Ramos (cell line): ENCODE results near the gene SLC25A4.
"Not testable (repeated sequence)": the region's sequence is repeated elsewhere in the genome, so short reads cannot be mapped to it uniquely, and the experiment has no call there.

ENCODE experiments used
- in situ Hi-C: fragments of 300-500 bp; cut with MboI; formaldehyde crosslinking; loops from one replicate; pipeline ENCODE4 v1.14.3; 2022; ENCODE audit warnings: low sequenced_read_pairs; ENCODE audit not compliant: unreplicated experiment

The SLC25A4 gene

DNA sequence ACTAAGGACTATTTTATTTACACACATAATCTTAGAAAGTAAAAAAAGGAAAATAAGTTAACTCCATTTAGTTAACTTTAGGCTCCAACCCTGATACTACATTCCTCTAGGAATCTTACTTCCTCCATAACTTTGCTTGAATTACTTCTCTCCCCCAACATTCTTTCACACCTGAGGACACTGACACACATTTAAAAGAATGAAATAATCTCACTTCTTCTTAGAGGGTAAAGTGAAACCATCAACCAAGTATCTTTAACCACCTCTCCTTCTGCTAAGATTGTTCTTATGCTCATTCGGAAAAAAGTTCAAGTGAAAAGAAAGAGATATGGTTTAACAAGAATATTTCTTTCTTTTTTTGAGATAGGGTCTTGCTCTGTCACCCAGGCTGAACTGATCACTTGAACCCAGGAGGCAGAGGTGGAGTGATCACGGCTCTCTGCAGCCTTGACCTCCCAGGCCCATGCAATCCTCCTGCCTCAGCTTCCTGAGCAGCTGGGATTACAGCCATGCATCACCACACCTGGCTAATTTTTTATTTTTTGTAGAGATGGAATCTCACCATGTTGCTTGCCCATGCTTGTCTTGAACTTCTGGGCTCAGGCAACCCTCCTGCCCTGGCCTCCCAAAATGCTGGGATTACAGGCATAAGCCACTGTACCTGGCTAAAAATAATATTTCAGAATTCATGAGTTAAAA is 28.5 kb downstream of the SLC25A4 start:
- in situ Hi-C loops = no loop called here

DNA sequence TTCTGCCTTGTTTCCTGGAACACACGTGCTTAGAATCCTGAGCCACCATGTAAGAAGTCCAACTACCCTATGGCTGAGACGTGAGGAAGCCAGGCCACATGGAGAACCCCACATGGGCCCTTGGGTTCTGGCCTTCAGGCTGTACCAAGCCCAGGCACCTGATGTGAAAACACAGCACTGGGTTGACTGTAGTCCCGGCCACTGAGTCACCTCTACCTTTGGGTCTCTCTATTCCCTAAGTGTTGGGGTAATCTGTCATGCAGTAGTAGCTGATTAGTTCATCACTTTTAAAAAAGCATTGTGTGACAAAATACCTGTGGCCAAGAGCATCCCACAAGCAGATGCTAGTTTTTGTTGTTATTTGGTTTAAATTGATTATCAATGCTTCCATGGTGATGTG is 36.4 kb downstream of the SLC25A4 start:
- in situ Hi-C loops = no loop called here

DNA sequence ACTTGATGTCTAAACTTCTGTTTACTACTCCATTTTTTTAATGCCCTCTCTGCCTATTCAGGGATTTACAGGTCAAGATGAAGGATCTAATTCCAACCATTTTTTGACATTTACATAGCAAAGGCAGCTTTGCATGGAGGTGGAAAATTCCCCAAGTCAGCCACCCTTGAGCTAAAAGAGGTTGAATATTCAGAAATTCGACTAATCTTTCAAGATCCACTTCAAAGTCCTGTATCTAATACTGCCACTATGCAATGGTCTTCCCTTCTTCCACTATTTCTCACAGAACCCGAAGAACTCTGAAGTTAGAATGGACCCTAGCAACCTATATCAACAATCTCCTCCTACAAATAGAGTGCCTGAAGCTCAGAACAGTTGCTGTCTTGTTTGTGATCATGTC is 39.2 kb downstream of the SLC25A4 start:
- in situ Hi-C loops = no loop called here

DNA sequence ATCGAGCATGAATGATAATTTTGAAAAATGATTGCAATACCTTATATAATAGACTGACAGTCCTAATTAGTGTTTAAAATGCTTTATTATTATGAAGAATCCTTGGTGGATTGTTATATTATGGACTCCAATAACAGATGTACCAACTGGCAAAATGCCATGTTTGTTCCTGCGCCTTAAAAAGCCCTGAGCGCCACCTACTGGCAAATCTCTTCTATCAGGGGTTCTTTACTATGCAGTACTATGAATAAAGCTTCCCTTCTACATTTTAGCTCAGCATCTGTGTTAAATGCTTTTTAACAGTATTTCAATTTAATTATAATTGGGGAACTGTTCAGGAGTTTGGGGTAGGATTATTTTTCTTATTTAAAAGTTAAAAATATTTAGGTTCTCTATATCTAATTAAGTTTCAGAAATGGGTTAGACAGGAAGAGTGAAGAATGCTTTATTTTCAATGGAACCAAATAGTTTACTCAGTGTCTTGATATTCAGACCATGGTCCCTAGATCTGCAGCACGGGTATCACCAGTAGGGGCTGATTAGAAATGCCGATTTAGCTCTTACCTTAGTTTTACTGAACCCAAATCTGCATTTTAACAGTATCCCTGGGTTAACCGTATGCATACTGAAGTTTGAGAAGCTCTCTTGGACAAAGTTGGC is 40.7 kb downstream of the SLC25A4 start:
- in situ Hi-C loops = no loop called here

DNA sequence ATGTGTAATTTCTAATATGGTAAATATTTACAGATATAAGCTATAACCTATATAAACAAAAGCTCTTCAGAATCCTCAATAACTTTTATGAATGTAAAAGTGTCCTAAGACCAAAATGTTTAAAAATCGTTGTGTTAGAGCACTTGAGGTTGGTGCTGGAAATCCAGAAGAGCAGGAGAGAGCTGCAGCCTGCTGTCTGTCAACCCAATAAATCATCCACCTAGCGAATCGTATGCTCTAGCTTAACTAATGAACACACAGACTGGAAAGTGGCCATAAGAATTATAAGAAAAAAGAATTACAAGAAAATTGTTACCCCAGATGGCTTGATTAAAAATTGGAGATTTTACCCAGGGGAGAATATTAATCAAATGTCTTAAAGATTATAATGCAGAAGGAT is 43.7 kb downstream of the SLC25A4 start:
- in situ Hi-C loops = no loop called here

DNA sequence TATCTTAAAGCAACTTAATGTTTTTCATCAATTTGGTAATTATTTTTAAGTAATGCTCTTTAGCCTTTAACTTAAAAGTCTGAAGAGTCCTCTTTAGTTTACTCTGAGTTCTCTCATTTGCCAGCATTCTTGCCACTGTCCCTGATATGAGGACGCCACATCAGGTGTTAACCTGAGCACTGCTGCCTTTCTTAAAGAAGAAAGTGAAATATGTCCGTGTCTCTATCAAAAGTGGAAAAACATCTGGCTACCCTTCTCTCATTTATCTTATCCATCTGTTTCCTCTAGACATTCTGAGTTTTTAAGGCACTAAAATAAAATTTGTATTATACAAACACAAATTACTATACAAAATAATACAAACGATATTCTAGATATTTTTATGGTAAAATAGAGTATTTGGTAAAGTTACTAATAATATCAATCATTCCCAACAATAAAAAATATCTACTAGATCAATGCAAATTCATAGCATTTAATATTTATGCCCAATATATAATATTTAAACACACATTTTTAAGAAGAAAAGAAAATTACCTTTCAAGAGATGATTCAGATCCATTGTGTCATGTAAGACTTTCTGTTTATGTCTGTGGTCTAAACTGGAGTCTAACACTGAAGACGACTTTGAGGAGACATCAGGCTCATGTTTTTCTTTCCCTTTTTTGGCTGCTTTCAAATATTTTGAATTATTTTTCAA is 46.7 kb downstream of the SLC25A4 start:
- in situ Hi-C loops = no loop called here

DNA sequence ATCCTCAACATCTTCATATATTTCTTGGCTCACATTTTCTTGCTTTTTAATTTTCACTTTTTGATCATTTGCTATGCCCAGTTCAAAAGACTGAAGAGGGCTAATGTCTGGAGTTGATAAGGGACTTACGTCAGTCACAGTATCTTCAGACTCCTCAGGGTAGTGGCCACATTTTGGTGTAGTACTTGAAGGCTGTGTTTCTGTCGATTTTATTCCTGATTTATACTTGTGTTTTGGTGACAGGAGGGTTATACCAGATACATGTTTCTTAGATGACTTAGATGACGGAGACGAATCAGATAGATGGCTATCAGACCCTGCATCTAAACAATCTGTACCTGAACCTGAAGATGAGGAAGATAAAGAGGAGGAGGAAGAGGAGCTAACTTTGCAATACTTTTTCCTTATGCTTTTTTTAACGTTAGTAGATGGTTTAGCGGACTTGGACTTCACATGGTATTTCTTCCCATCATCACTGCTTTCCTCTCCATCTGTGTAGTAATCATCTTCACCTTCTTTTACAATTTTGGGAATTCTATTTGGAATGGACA is 47.3 kb downstream of the SLC25A4 start:
- in situ Hi-C loops = no loop called here

DNA sequence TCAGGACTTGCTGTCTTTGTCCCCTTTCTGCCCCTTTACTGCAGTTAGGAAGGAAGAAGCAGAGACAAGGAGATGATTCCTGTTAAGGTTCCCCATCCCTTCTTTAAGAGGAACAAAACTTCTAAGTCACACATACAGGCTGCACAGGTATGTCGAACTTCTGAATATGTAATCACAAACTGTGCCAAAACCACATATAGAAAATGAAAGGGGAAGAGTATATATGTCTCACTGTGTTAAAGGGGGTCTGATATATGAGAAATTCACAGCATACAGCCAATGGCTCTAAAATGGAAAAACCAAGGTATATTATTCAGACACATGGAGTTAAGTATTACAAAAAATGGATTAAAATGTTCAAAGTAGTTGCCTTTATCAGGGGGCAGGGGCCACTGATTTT is 49.0 kb downstream of the SLC25A4 start:
- in situ Hi-C loops = no loop called here

DNA sequence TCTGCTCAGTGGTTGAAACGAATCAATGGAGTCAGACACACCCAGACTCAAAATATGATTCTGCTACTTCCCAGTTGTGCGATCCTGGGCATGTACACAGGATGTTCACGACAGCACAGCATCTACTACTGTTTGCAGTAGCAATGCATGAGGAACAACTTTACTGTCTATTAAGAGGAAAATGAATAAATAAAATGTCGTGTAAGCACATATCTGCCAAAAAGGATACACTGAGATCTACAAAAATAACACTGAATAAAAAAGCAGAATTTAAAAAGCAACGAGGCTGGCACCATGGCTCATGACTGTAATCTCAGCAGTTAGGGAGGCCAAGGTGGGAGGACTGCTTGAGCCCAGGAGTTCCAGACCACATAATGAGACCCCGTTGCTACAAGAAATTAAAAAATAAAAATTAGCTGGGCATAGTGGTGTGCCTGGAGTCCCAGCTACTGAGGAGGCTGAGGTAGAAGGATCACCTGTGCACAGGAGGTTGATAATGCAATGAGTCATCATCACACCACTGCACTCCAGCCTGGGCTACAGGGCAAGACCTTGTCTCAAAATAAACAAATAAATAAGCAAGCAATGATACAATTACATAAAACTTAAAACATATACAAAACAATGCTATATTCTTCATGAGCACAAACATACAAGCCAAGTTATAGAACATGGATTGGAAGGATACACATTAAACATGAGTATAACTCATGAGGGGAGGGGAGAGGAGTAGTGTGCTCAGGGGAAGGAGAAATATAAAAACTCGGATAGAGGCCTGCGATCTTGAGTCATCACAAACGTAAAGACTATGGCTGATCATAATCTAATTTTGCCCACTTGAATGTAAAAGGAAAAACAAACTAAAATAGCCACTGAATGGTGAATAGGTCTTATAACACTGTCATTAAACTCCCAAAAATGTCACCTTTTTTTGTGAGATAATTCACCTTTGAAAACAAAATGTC is 52.1 kb downstream of the SLC25A4 start:
- in situ Hi-C loops = no loop called here

DNA sequence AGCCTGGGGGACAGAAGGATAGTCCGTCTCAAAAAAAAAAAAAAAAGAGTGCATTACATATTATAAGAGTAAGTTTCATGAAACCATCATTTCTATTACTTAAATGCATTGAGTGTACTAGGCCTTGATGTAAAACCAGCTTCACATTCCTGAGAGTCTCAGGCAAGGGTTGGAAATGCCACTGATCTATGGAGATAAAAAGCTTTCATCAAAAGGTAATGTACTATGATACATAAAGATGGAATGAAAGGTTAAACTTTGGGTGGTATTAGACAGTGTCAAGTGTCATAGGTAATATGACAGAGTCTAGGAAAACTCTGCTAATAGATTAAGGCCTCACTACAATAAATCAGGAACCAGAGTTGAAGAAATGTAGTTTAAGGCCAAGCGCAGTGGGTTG is 53.4 kb downstream of the SLC25A4 start:
- in situ Hi-C loops = no loop called here

DNA sequence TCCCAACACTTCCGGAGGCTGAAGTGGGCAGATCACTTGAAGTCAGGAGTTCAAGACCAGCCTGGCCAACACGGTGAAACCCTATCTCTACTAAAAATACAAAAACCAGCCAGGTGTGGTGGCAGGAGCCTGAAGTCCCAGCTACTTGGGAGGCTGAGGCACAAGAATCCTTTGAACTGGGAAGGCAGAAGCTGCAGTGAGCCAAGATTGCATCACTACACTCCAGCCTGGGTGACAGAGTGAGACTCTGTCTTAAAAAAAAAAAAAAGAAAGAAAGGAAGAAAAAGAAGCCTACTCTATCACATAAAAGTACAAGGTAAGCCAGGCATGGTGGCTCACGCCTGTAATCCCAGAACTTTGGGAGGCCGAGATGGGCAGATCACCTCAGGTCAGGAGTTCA is 55.1 kb downstream of the SLC25A4 start:
- in situ Hi-C loops = not testable (repeated sequence)
